IMR-90 (cell line): Measurements from ENCODE around the gene CEP70. TPM values are rescaled to one million over a fixed set of nuclear protein-coding genes. Genes with fewer than 3 reads are reported as not detected.
"Not testable (repeated sequence)": the region's sequence is repeated elsewhere in the genome, so short reads cannot be mapped to it uniquely, and the experiment has no call there.

Source experiments
- ATAC-seq: fragments of 200-7000 bp; cut with Tn5 transposase; 2 replicates; pipeline ENCODE4 v1.9.1; 2020; ENCODE audit warnings: low read depth, mild to moderate bottlenecking, moderate library complexity
- BruUV-seq: library from RNA; stranded (reverse); fragments of 400-500 nt; replicated peaks from 2 replicates; lab custom pipeline; 2021; lab: Mats Ljungman, UMichigan
- CTCF ChIA-PET: fragments of 300-600 bp; formaldehyde crosslinking; extraction: SDS; loops from one replicate; lab custom pipeline; 2021; ENCODE audit warnings: antibody characterized with exemption; lab: Yijun Ruan, JAX
- POLR2A ChIA-PET: fragments of 300-600 bp; sonication (Branson Sonifier 250); formaldehyde crosslinking; loops from one replicate; lab custom pipeline; 2022; ENCODE audit warnings: antibody characterized with exemption; ENCODE audit not compliant: unreplicated experiment; lab: Charles Lee
- DNase-seq: peaks from one replicate; pipeline ENCODE4 v3.0.0; 2013
- H2AFZ ChIP-seq: replicated peaks from 2 replicates; pipeline ENCODE3; 2013; ENCODE audit warnings: low read length, mild to moderate bottlenecking; ENCODE audit not compliant: poor library complexity
- H2AK5ac ChIP-seq: 2 replicates; pipeline ENCODE4 v1.6.1; 2013; ENCODE audit warnings: low read depth, low read length, inconsistent platforms
- H2AK9ac ChIP-seq: replicated peaks from 2 replicates; pipeline ENCODE3; 2013; ENCODE audit warnings: mild to moderate bottlenecking, low read depth, low read length, moderate library complexity; ENCODE audit not compliant: poor library complexity
- H2BK120ac ChIP-seq: 2 replicates; pipeline ENCODE4 v1.6.1; 2013; ENCODE audit warnings: low read depth, low read length, inconsistent platforms
- H2BK15ac ChIP-seq: 3 replicates; pipeline ENCODE4 v1.6.1; 2013; ENCODE audit warnings: low read depth, low read length, inconsistent platforms
- H2BK20ac ChIP-seq: 2 replicates; pipeline ENCODE4 v1.6.1; 2013; ENCODE audit warnings: low read depth, mild to moderate bottlenecking, inconsistent platforms, low read length, moderate library complexity
- H2BK5ac ChIP-seq: 2 replicates; pipeline ENCODE4 v1.6.1; 2013; ENCODE audit warnings: mild to moderate bottlenecking, low read depth, low read length, inconsistent platforms; ENCODE audit not compliant: poor library complexity, severe bottlenecking
- H3K14ac ChIP-seq: replicated peaks from 2 replicates; pipeline ENCODE4 v1.6.1; 2013; ENCODE audit warnings: low read depth, low read length, inconsistent platforms
- H3K18ac ChIP-seq: 2 replicates; pipeline ENCODE4 v1.6.1; 2013; ENCODE audit warnings: low read depth, low read length, control low read depth
- H3K23ac ChIP-seq: 2 replicates; pipeline ENCODE4 v1.6.1; 2013; ENCODE audit warnings: low read depth, low read length, inconsistent platforms
- H3K27ac ChIP-seq: 2 replicates; pipeline ENCODE4 v1.5.1; 2013; ENCODE audit warnings: mild to moderate bottlenecking, control low read depth, low read length; ENCODE audit not compliant: insufficient read depth
- H3K27me3 ChIP-seq: 2 replicates; pipeline ENCODE4 v1.6.1; 2013; ENCODE audit warnings: low read length; ENCODE audit not compliant: control insufficient read depth, insufficient read depth
- H3K36me3 ChIP-seq: 2 replicates; pipeline ENCODE4 v1.6.1; 2013; ENCODE audit warnings: low read length, mixed read lengths; ENCODE audit not compliant: control insufficient read depth, insufficient read depth
- H3K4ac ChIP-seq: 2 replicates; pipeline ENCODE4 v1.6.1; 2013; ENCODE audit warnings: low read depth, low read length, inconsistent platforms
- H3K4me1 ChIP-seq: 2 replicates; pipeline ENCODE4 v1.6.1; 2013; ENCODE audit warnings: low read length, mixed read lengths; ENCODE audit not compliant: control insufficient read depth, insufficient read depth
- H3K4me2 ChIP-seq: 2 replicates; pipeline ENCODE4 v1.6.1; 2013; ENCODE audit warnings: low read depth, mild to moderate bottlenecking, control low read depth, low read length, moderate library complexity
- H3K4me3 ChIP-seq: 2 replicates; pipeline ENCODE4 v1.5.1; 2013; ENCODE audit warnings: low read depth, mild to moderate bottlenecking, control low read depth, low read length, moderate library complexity; ENCODE audit not compliant: insufficient read depth
- H3K56ac ChIP-seq: 2 replicates; pipeline ENCODE4 v1.6.1; 2013; ENCODE audit warnings: low read length, inconsistent platforms; ENCODE audit not compliant: insufficient read depth; ENCODE audit errors: extremely low read depth
- H3K79me1 ChIP-seq, 2 experiments: 2 replicates each; pipeline ENCODE4 v1.6.1; 2013; ENCODE audit warnings: low read length in 2 of 2, inconsistent platforms in 1 of 2, low read depth in 1 of 2
- H3K9ac ChIP-seq: 2 replicates; pipeline ENCODE4 v1.6.1; 2013; ENCODE audit warnings: low read depth, low read length, control low read depth
- H3K9me1 ChIP-seq: 2 replicates; pipeline ENCODE4 v1.6.1; 2013; ENCODE audit warnings: low read length, inconsistent platforms; ENCODE audit not compliant: insufficient read depth
- H3K9me3 ChIP-seq: 2 replicates; pipeline ENCODE4 v1.6.1; 2013; ENCODE audit warnings: low read length; ENCODE audit not compliant: control insufficient read depth, insufficient read depth
- H4K20me1 ChIP-seq: 2 replicates; pipeline ENCODE4 v1.6.1; 2013; ENCODE audit warnings: low read length, inconsistent platforms; ENCODE audit not compliant: insufficient read depth
- H4K5ac ChIP-seq: 2 replicates; pipeline ENCODE4 v1.6.1; 2013; ENCODE audit warnings: mild to moderate bottlenecking, low read depth, low read length, control low read depth
- H4K8ac ChIP-seq, 2 experiments: 2 replicates each; pipeline ENCODE4 v1.6.1; 2013; ENCODE audit warnings: low read depth in 2 of 2, low read length in 2 of 2, control low read depth in 1 of 2, inconsistent platforms in 1 of 2
- H4K91ac ChIP-seq: 2 replicates; pipeline ENCODE4 v1.6.1; 2013; ENCODE audit warnings: low read depth, low read length, inconsistent platforms; ENCODE audit not compliant: insufficient read depth
- WGBS, 2 experiments: methylation state at CpG; one replicate each; pipeline versions ENCODE4 v1.1.5 to v1.1.7; 2013; ENCODE audit warnings: missing lambda C conversion rate in 2 of 2; ENCODE audit not compliant: insufficient read length in 1 of 2; ENCODE audit errors: extremely low coverage in 2 of 2; 5-methylcytosine and 5-hydroxymethylcytosine counted together
- dilution Hi-C: fragments of 300-500 bp; cut with HindIII; formaldehyde crosslinking; loops from one replicate; pipeline ENCODE4 v1.14.3; 2018; ENCODE audit warnings: low sequenced_read_pairs; ENCODE audit not compliant: unreplicated experiment
- in situ Hi-C: fragments of 300-500 bp; cut with MboI; formaldehyde crosslinking; loops from 3 replicates; pipeline ENCODE4 v1.14.3; 2019; ENCODE audit warnings: low sequenced_read_pairs, inconsistent platforms, mixed read lengths
- intact Hi-C: fragments of 100-400 bp; cut with micrococcal nuclease; formaldehyde crosslinking; loops from 2 replicates; pipeline ENCODE4 v1.10.0; 2022
- polyA plus RNA-seq, 3 experiments: library from polyadenylated mRNA; depleted of rRNA; stranded (reverse); fragments of >200 nt; gene quantifications; 2 replicates each; pipeline ENCODE4 v1.2.3, GENCODE V29; 2012; ENCODE audit warnings: low replicate concordance in 1 of 3
- total RNA-seq: library from RNA; depleted of rRNA; stranded (reverse); fragments of >200 nt; gene quantifications from 2 replicates; pipeline ENCODE4 v1.2.3, GENCODE V29; 2012

Gene CEP70
- total and polyA plus RNA-seq, 2 of the 4 experiments (the other 2 are of a cell fraction): 4.6 to 11.1 TPM

- H3K9ac ChIP-seq, H3K4ac ChIP-seq, H4K20me1 ChIP-seq, H4K5ac ChIP-seq, H3K9me3 ChIP-seq, H3K79me1 ChIP-seq, H3K27ac ChIP-seq, H3K4me1 ChIP-seq, H2AK5ac ChIP-seq, H3K4me2 ChIP-seq, H3K56ac ChIP-seq, in situ Hi-C loops, CTCF ChIA-PET, H3K36me3 ChIP-seq, H4K91ac ChIP-seq, H2BK20ac ChIP-seq, intact Hi-C loops, H3K23ac ChIP-seq, H3K4me3 ChIP-seq, H2BK15ac ChIP-seq, H4K8ac ChIP-seq, H2AFZ ChIP-seq, H2BK120ac ChIP-seq, H3K14ac ChIP-seq, H2BK5ac ChIP-seq, ATAC-seq, H2AK9ac ChIP-seq, dilution Hi-C loops, H3K18ac ChIP-seq, H3K9me1 ChIP-seq, BruUV-seq, POLR2A ChIA-PET, DNase-seq: not testable (repeated sequence)
- H3K27me3 ChIP-seq: peaks cover 13% of the 10 kb centered on the region; the same call in 1 of the 2 replicates
- 86% methylated on average over 1 of the region's 8 CpGs; no CpG with 5 or more reads in 1 of the 2 experiments for WGBS, 2 experiments
These were observed 140.1 kb downstream of the CEP70 start for GRCh38 chr3:138453940-138454339.
